ENCODE data around the gene CBX4. TPM values are rescaled to one million over a fixed set of nuclear protein-coding genes. Genes with fewer than 3 reads are reported as not detected.

CBX4 gene
- total and polyA plus RNA-seq, 2 of the 13 experiments (the other 11 are each of a cell fraction or from before 2014, with no cell fraction given), result 25.8 to 50.8 TPM

GRCh38 chr17:79818026-79818758 lies 21.0 kb downstream of the CBX4 start (continued):
- TF ChIP-seq ZNF235 (CRISPR knock-in tag; IDR thresholded peaks at IDR 0.05; ENCODE audit: borderline replicate concordance) (no peak), ZMYM4 (CRISPR knock-in tag; IDR thresholded peaks at IDR 0.05) (no peak), ZNF282 (IDR thresholded peaks at IDR 0.05; ENCODE audit: partially characterized antibody) (no peak), ZNF335 (CRISPR knock-in tag; IDR thresholded peaks at IDR 0.05) (no peak; the same call in 1 of the 2 replicates), GPN1 (CRISPR knock-in tag; IDR thresholded peaks at IDR 0.05; ENCODE audit: borderline replicate concordance) (no peak), CEBPB (IDR thresholded peaks at IDR 0.05; ENCODE audit: borderline replicate concordance, low read depth, low read length) (no peak), TEAD2 (CRISPR knock-in tag; IDR thresholded peaks at IDR 0.05) (no peak), ZNF484 (CRISPR knock-in tag; IDR thresholded peaks at IDR 0.05; ENCODE audit: borderline replicate concordance, low read depth) (no peak), HMG20B (CRISPR knock-in tag; conservative IDR thresholded peaks at IDR 0.05) (no peak), ZNF800 (CRISPR knock-in tag; IDR thresholded peaks at IDR 0.05) (no peak; the same call in 1 of the 2 replicates), E2F2 (CRISPR knock-in tag; IDR thresholded peaks at IDR 0.05; ENCODE audit: borderline replicate concordance) (no peak), RORA (CRISPR knock-in tag; IDR thresholded peaks at IDR 0.05) (no peak), ZNF432 (CRISPR knock-in tag; IDR thresholded peaks at IDR 0.05; ENCODE audit: borderline replicate concordance) (no peak), ZNF12 (CRISPR knock-in tag; IDR thresholded peaks at IDR 0.05) (no peak), ZBTB44 (CRISPR knock-in tag; IDR thresholded peaks at IDR 0.05) (no peak), ADNP (CRISPR knock-in tag; IDR thresholded peaks at IDR 0.05) (no peak), CBX5 (CRISPR knock-in tag; IDR thresholded peaks at IDR 0.05; ENCODE audit: borderline replicate concordance) (peak; percentile 65; the same call in 1 of the 2 replicates), IKZF4 (CRISPR knock-in tag; IDR thresholded peaks at IDR 0.05; ENCODE audit: borderline replicate concordance, low read depth, not compliant biosample characterization) (no peak), ATF4 (CRISPR knock-in tag; IDR thresholded peaks at IDR 0.05) (no peak), ZFP37 (CRISPR knock-in tag; IDR thresholded peaks at IDR 0.05; ENCODE audit: borderline replicate concordance) (no peak), ZNF713 (CRISPR knock-in tag; IDR thresholded peaks at IDR 0.05) (no peak), RBM22 (optimal IDR thresholded peaks at IDR 0.05; ENCODE audit: low read length) (no peak), ZNF160 (CRISPR knock-in tag; IDR thresholded peaks at IDR 0.05) (no peak), TFDP2 (CRISPR knock-in tag; IDR thresholded peaks at IDR 0.05) (no peak)
